HG03103 (cell line): ENCODE results near the gene SETBP1.

ENCODE experiments used
- ATAC-seq: cut with Tn5 transposase; IDR thresholded peaks from one replicate; pipeline ENCODE4 v1.9.1; 2021; ENCODE audit warnings: low read depth; ENCODE audit not compliant: unreplicated experiment

Gene SETBP1

DNA sequence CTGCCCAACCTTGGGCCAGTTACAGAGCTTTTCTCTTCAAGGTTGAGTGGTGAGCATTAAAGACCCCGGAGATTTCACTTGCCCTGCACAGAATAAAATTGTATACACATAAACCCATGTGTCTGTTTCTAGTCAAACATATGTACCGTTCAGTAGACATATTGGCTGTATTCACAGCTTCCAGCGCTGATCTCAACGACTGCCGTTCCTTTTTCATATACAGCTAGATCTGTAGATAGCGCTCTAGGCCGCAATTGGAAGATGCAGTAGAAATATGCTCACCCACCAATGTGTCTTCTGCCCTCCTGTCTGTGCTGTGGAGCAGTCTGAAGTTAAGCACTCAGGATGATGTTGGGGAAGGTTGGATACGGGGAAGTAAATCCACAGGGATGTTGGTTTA, 317.7 kb downstream of the SETBP1 start:
- no peak for ATAC-seq

DNA sequence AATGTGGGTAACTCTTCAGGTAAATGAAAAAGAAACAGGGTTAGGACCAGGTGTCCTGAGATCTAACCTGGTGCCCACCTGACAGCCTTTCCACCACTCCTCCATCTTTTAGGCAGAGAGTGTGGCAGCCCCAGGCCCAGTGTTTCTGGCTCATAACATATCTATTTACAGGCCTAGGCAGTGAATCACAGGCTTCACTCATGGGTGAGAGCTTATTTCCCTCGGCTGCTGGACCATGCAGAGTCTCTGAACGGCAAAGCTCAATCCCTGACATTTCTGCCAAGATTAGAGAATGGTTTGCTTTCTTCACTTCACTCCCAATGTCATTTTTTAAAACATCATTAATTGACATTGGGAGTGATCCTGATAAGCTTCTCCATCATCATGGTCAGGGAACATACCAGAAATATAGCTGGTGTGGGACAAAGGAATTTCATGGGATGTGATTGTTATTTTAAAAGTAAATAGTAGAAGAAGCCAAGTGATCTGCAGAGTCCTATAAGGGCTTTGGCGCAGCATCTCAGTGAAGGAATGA, 323.9 kb downstream of the SETBP1 start:
- no peak for ATAC-seq

DNA sequence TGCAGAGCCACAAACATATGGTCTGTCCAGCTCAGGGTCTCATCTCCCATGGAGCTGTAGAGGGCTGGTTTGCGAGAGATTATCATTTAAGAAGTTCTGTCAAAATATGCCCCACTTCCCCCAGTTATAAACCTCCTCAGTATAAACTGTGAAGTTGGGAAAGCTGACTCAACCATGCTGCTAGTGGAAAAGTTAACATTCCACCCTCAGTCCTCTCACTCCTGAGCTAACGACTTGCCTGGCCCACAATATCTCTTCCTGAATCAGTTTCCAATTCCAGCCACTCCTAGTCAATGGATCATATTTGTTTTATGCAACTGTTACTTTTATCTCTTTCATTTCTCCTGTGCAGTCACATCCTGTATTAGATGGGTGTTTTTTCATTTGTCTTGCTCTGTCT, 326.2 kb downstream of the SETBP1 start:
- ATAC-seq = no peak

DNA sequence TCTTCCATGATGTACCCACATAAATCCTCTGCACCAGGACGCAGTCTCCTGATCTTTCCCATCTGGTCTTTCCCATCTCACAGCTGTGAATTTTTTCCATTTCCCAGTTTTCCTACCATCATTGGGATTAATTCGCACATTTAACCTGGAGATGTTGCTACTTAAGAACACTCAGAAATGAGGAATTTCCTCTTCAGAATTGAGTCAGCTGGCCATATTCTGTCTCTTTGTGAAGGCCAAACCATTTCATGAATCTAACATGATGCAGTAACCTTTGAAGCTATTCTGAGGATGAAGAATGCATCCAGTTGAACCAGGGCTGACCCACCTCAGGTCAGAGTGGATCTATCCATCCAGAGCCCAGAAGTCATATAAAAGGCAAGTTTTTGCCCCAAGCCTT, 326.8 kb downstream of the SETBP1 start:
- ATAC-seq = no peak

DNA sequence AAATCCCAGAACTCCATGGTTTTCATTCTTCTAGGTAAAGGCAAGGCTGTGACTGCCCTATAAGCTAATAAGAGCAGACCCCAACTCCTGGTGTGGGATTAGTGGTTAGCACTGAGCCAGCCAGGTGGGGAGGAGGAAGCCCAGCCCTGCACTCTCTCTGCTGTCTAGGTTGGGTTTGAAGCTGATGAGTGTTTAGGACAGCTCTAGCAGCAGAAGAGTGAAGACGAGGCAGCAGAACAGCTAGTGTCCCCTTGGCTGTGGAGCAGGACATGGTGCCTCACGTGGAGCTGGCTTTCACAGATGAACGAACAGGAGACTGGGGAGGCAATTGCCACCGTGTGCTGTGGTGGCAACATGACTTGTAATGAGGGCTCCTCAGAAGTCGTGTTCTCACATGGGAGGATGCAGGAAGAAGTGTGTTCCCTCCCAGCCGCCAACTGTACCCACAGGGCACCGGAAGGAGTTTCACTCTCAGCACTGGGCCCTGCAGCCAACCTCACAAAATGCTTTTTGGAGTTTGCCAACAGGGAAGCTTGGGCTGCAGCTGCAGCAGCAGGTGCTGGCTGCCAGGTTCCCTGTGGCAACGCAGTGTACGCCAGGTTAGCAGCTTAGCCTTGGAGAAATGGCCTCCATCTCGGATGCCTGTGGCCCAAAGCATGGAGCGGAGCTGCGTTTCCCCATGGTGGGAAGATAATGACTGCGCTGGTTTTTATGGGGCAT, 328.2 kb downstream of the SETBP1 start:
- ATAC-seq = no peak

DNA sequence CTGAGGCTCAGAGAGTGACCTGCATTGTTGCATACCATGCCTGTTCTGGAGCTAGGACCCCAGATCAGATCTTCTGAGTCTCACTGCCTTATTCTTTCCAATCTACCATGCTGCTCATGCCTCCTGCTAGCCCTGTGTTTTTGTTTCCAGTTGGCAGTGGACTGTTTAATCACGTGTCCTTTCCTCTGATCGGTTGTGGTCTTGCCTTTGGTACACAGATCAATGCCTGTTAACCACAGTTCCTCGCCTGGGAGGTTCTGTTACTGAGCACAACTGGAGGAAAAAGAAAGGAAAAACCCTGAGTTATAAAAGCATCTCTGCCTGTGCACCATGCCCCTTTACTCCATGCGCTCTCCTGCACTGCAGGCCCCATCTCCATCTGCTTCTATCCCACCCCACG, 329.1 kb downstream of the SETBP1 start:
- ATAC-seq = no peak

DNA sequence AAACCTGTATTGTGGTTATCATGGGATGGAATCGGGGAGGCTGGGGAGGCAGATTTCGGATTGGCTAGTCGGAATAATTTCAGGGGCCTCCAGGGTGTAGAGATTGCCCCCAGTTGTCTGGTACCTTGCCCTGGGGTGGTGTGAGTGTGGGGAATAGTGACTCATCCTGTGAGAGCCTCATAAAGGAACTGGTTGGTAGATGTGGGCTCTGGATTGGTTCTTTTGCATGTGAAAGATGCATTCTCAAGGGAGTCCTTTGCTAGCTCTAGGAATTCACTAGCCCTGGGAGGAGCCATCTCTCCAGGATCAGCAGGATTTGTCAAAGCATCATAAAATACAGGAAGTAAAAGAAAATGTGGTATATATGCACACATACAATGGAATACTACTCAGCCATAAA, 331.6 kb downstream of the SETBP1 start:
- ATAC-seq = no peak

DNA sequence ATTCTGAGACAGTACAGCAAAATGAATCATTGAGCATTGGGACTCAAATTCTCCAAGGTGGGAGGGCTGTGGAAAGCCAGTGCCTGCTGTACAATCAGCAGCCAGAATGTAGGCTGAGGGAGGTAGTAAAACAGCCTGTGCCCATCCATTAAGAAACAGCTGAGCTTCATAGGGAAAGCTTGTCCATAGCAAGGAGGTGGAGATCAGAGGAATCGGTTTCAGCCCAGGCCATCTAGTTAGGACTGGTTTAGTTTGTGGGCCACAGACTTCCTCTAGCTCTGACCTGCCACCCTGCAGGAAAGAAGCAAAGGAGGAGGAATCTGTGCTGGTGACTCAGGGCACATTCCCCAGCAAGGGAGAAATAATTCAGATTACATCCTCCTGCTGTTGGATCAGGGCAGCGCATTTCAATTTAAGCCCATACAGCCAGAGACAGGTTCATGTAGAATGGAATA, 333.4 kb downstream of the SETBP1 start:
- ATAC-seq = no peak

DNA sequence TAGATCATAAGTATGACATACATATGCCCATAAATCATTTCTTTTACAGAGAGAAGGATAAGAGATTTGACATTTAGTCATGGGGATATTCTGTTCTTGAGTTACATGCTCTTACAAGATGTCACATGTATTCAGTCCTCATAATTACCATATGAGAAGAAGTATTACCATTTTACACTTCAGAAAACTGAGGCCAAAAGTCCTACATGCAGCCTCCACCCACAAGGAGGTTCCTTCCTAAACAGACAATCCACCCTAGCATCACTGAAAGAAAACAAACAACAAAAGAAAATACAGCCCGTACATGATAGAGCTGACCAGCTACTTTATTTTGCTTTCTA, 335.1 kb downstream of the SETBP1 start:
- ATAC-seq = no peak

DNA sequence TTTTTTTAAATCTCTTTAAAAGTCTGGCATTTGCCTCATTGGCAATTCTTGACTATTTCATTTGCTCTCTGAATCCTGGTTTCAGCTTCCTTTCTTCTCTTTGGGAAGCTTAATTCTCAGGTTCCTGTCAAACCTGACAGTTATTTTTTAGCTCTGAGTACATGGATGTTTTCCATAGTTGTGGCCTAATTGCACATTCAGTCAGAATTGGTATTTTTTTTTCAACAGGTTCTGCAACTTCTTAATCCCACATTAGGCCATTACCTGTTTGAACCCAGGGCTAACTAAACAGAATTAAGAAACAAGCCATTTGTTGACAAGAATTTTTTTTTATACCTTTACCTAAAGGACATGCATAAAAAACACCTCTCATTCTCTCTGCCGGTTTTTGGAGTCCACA, 338.8 kb downstream of the SETBP1 start:
- no peak for ATAC-seq

DNA sequence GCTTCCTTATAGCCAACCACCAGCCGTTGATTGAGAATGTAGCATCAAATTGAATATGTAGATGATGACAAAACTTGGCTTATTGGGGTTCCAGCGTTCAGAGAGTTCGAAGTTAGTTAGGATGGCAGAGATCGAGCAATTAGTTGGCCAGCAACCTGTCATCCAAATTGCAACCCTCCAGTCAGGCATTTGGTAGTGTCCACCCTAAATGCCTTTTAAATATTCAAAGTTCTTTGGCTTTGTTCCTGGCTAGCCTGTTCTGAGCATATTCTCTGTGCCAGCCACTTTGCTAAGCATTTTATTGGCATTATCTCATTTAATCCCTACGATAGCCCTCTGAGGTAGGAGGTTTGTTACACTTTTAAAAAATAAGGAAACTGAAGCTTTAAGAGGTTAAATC, 342.8 kb downstream of the SETBP1 start:
- no peak for ATAC-seq

DNA sequence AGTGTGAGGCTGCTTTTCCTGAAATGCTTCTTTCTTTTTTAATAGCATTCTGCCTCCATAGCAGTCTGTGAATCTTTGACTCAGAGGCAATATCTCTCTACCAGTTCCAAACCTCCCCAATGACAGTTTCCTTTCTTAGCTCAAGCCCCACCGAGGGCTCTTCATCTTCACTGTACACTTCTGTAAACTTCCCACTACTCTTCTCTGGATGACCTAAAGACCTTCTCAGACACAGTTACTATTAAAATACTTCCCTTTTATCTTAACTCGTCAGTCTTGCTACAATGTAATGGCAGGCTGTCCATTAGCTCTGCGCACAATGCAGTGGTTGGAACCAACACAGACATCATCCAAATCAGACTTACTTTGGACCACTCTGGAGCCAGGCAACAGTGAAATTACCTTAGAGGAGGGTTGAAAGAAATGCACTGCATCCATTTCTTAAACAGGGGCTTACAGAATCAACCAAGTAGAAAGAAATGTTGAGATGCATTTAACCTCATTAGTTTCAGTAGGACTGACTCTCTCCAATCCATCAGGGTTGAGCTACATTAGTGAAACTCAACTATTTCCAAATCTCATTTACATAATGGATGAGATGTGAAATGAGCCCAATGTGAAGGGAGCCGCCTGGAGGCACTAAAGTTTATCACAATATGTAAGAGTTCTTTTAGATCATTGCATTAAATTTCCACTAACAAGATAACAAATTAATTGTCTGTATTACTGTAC, 343.8 kb downstream of the SETBP1 start:
- ATAC-seq = no peak

DNA sequence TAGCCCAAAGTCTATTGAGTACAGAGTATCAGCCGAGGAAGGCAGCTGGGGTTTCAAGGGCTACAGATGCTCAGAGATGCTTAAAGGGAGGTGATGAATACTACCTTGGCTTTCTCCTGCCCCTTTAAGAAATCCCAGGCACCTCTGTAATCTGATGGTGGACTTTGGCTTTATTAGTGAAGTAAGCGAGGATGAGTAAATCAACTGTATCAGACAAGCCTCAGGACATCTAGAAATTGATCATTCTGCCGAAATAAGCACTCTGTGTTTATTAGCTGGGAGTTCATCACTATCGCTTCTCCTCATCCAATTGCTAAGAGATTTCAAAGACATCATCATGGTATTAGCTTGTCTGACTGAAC, 344.4 kb downstream of the SETBP1 start:
- no peak for ATAC-seq

DNA sequence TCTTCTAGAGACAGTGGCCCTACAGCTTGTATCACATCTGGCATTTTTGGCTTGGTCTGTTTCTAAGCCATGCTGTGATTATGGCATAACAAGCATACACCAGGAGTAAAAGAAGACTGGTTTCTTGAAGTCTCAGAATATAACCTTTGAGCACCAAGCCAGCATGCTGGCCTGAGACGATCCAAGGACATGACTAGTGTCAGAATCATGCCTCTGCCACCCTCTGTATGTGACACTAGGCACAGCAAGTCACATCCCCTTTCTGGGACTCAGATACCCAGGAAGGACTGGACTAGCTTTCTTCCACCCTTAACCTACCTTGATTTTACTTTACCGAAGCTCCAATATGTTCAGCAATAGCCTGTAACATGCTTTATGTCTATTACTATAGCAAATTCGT, 345.5 kb downstream of the SETBP1 start:
- ATAC-seq = no peak

DNA sequence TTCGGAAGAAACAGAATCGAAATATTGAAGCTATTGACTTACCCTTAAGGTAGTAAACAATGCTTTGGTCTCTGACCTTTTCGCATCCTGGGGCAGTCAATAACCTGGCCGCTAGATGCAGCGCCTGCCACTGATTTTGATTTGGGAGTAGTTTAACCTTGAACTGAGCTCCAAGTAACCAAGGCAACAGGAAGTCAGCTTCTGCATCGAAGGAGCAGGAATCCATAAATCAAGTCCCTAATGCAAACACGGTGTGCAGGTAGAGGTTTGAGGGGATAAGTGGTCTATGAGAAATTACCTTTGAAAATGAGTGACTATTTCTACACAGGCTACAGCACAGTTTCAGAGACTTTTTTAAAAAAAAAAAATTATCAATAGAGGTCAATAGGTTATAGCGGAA, 353.5 kb downstream of the SETBP1 start:
- no peak for ATAC-seq

DNA sequence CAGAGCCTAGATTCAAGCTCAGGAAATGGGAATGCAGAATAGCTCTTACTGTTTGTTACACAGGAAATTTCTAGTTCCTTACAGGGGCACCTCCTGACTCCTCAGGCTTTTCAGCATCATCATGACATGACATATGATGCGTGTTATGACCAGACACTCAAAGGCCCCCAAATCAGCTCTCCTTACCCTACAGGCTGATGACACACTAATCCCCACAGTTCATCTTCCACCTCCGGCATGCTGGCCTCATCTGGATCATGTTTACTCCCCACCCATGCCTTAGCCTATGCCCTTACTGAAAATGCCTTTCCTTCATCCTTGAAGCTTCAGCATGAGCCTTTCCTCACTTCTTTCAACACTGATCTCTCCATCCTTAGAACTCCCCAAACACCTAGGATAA, 356.9 kb downstream of the SETBP1 start:
- ATAC-seq = no peak

DNA sequence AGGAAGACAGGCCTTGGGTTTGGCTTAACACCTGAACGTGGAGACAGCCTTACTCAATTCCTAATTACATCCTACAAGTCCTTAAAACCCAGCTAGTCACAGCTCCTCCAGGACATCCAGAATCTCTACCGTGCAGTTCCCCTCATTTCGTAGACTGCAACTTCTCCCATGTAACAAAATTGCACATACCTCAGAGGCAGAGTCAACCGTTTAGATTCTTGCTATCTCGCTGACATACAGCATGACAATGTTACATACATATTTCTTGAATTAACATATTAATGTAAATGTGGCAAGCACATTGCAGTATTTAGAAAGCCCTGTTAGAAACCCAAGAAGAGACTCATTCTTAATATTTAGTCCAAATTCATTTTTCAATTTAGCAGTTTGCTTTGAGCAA, 358.7 kb downstream of the SETBP1 start:
- no peak for ATAC-seq

DNA sequence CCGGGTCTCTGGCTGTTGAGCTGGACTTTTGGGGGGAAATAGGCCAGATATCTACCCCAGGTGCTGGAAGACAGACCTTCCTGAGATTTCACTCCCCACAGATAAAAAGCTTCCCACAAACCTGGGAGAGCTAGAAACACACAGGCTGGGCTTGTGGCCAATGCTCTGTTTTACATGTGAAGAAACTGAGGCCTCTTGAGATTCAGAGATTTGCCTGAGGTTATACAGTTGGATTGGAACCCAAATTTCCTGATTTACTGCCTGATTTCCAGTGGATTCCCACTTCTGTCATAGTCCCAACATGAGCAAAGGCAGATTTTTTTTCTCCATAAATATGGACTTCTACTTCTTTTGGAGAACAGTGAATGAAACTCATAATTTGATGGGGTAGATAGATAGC, 360.2 kb downstream of the SETBP1 start:
- no peak for ATAC-seq

DNA sequence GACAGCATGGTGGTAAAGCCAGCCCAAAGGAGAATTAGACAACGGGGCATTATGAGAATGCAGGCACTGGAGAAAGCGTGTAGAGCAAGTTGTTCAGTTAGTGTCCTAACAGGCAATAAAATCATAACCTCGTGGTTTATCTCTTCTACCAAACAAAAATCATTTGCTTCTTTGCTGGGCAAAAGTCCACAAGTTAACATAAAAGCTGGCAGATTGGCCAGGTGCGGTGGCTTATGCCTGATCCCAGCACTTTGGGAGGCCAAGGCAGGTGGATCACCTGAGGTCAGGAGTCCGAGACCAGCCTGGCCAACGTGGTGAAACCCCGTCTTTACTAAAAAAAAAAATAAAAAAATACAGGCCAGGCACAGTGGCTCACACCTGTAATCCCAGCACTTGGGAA, 364.1 kb downstream of the SETBP1 start:
- ATAC-seq = no peak

DNA sequence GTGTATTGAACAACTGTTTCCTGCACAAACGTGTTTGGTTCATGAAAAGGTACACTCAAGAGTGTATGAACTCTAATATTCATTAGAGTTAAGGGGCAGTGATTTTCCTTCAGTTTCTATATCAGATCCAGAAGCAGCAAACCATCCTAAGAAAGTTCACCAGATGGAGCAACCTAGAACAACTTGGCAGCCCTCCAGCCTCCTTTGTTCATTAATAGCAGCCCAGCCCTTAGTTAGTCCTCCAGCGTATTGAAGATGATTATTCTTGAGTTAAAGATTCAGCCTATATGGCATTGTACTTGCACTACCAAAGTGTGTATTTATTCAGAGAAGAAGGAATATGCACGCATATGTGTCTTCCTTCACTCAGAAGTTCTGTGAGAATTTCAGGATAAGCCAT, 365.5 kb downstream of the SETBP1 start:
- no peak for ATAC-seq

DNA sequence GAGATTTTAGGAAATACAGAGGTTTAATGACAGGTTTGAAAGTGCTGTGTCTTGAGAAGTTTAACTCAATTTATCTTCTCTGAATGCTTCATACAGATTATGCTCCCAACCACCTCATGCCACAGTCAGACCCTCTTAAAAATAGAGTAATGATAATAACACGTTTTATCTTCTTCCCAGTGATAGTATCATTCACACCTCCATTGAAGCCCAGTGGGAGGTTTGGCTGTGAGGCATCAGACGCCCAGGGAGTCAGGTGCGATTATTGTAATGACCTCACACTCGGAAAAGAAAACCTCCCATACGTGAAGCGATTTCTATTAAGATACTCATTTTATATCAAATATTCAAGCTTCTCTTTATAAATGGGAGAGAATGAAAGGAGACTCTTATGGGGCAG, 366.3 kb downstream of the SETBP1 start:
- no peak for ATAC-seq

DNA sequence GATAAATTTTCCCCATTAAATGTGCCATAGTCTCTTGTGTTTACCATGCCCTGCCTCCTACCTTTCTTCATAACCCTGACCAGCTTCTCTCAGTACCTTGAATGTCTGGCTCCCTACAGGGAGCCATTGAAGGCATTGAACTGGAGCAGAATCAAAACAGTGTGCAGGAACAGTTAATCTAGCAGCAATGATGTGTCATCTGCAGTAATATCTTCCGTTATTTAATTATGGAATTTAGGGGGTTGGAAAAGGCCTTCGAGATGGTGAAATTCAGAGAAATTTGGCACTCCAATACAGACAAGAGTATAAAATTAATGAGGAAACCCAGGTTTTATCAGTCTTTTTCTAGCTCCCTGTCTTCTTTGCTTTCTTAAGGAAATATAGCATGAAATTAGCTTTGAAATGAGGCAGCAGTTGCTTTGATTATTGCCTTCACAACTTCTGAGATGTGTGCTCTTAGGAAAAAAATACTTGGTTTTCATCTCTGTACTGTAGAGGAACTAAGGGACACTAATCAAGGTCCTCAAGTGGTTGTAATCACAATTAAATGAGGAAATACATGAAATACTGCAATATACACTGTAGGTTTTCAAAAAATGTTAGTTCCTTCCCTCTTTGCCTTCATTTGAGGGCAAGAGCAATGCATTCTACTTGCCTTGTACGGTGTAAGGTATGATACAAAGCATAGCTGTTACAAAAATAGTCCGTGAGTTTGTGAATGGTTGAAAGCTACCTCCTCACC, 369.1 kb downstream of the SETBP1 start:
- ATAC-seq = no peak
